Activated B cell treated with CpG ODN at 0.5 μM for 24 hours (primary cell): ENCODE results near the gene MORN1. TPM values are rescaled to one million over a fixed set of nuclear protein-coding genes. Genes with fewer than 3 reads are reported as not detected.

Experiments used
- ATAC-seq: fragments of 200-7000 bp; cut with Tn5 transposase; one replicate; pipeline ENCODE4 v1.10.0; 2021; ENCODE audit warnings: low read depth, mild to moderate bottlenecking, moderate library complexity
- CTCF ChIA-PET: fragments of 350-600 bp; sonication (Branson Sonifier 250); formaldehyde crosslinking; loops from one replicate; lab custom pipeline; 2021; ENCODE audit warnings: antibody characterized with exemption; lab: Charles Lee
- POLR2A ChIA-PET: fragments of 350-600 bp; sonication (Branson Sonifier 250); formaldehyde crosslinking; loops from one replicate; lab custom pipeline; 2021; ENCODE audit warnings: antibody characterized with exemption; lab: Charles Lee
- DNase-seq: peaks from one replicate; pipeline ENCODE4 v3.0.0; 2022
- H3K27ac Mint-ChIP-seq: one replicate; pipeline ENCODE4 v1.8.0; 2020; ENCODE audit warnings: mixed read lengths
- H3K27me3 Mint-ChIP-seq: one replicate; pipeline ENCODE4 v1.8.0; 2021; ENCODE audit warnings: mixed read lengths
- H3K36me3 Mint-ChIP-seq: one replicate; pipeline ENCODE4 v1.8.0; 2021; ENCODE audit warnings: low read depth, mixed read lengths
- H3K4me1 Mint-ChIP-seq: one replicate; pipeline ENCODE4 v1.8.0; 2021; ENCODE audit warnings: mixed read lengths
- H3K4me3 Mint-ChIP-seq: one replicate; pipeline ENCODE4 v1.8.0; 2020; ENCODE audit warnings: mild to moderate bottlenecking, mixed read lengths
- H3K9me3 Mint-ChIP-seq: one replicate; pipeline ENCODE4 v1.8.0; 2020; ENCODE audit warnings: mixed read lengths
- intact Hi-C: fragments of 100-400 bp; cut with micrococcal nuclease; formaldehyde crosslinking; loops from one replicate; pipeline ENCODE4 v1.15.1; 2024
- total RNA-seq: library from RNA; stranded (reverse); gene quantifications from 2 replicates; pipeline ENCODE4 v1.2.3, GENCODE V29; 2022
- TF ChIP-seq, protein P1 (sequence below): fragments of 200-600 bp; IDR thresholded peaks from one replicate; pipeline ENCODE4 v1.8.0; 2022; ENCODE audit warnings: antibody characterized with exemption, mild to moderate bottlenecking

MORN1 gene
- total RNA-seq, 1 donor from 2014 or later, result 17.8 TPM

GRCh38 chr1:2414297-2414958 is 23.1 kb upstream of the MORN1 start:
- DNase-seq (peak; percentile 76), ATAC-seq (peak; percentile 23)
- Mint-ChIP-seq H3K4me1 (peaks cover 45% of the 10 kb centered on the region), H3K27me3 (no peaks in the 10 kb centered on the region), H3K36me3 (peaks cover 4% of the 10 kb centered on the region), H3K27ac (peak overlapping the region; percentile 73), H3K4me3 (peak overlapping the region; percentile 79), H3K9me3 (no peaks in the 10 kb centered on the region)
- CTCF ChIA-PET, result interaction anchor here (0.6 to 2.4 kb wide), 4 partner anchors 10 to 372 kb away, joined by 3 to 21 read pairs (median 13); partner anchors contain the start of gene FAAP20
- TF ChIP-seq, protein P1, sequence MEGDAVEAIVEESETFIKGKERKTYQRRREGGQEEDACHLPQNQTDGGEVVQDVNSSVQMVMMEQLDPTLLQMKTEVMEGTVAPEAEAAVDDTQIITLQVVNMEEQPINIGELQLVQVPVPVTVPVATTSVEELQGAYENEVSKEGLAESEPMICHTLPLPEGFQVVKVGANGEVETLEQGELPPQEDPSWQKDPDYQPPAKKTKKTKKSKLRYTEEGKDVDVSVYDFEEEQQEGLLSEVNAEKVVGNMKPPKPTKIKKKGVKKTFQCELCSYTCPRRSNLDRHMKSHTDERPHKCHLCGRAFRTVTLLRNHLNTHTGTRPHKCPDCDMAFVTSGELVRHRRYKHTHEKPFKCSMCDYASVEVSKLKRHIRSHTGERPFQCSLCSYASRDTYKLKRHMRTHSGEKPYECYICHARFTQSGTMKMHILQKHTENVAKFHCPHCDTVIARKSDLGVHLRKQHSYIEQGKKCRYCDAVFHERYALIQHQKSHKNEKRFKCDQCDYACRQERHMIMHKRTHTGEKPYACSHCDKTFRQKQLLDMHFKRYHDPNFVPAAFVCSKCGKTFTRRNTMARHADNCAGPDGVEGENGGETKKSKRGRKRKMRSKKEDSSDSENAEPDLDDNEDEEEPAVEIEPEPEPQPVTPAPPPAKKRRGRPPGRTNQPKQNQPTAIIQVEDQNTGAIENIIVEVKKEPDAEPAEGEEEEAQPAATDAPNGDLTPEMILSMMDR, result peak; percentile 59
- intact Hi-C loops, result loop anchor here (1.0 to 5.0 kb wide), 4 partner anchors 82 to 1078 kb away; no protein-coding TSS in a partner anchor
- POLR2A ChIA-PET, result interaction anchor here (0.7 to 5.7 kb wide), 5 partner anchors 101 to 230 kb away, joined by 4 to 57 read pairs (median 6); partner anchors contain the start of genes FAAP20 and TNFRSF14

GRCh38 chr1:2413495-2414296 is 22.3 kb upstream of the MORN1 start:
- peak overlapping the region; percentile 73 for H3K27ac Mint-ChIP-seq
- peak; percentile 28 for DNase-seq
- H3K9me3 Mint-ChIP-seq, result no peaks in the 10 kb centered on the region
- peaks cover 11% of the 10 kb centered on the region for H3K36me3 Mint-ChIP-seq
- POLR2A ChIA-PET, result interaction anchor here (1.0 to 5.7 kb wide), 7 partner anchors 26 to 219 kb away, joined by 3 to 57 read pairs (median 4); partner anchors contain the start of genes FAAP20 and TNFRSF14
- no peaks in the 10 kb centered on the region for H3K27me3 Mint-ChIP-seq
- intact Hi-C loops, result loop anchor here (1.0 to 5.0 kb wide), 5 partner anchors 83 to 1079 kb away; no protein-coding TSS in a partner anchor
- H3K4me1 Mint-ChIP-seq, result peaks cover 45% of the 10 kb centered on the region
- CTCF ChIA-PET, result interaction anchor here (0.7 to 2.4 kb wide), 5 partner anchors 134 to 373 kb away, joined by 3 to 21 read pairs (median 4); no protein-coding TSS in a partner anchor
- H3K4me3 Mint-ChIP-seq, result peak overlapping the region; percentile 79
- no peak for ATAC-seq
- TF ChIP-seq, protein P1, result no peak

- ChIA-PET CTCF (interaction anchor here (0.7 to 1.3 kb wide), 3 partner anchors 134 to 374 kb away, joined by 3 to 4 read pairs (median 3); no protein-coding TSS in a partner anchor), POLR2A (interaction anchor here (1.0 to 5.7 kb wide), 7 partner anchors 25 to 218 kb away, joined by 3 to 57 read pairs (median 4); partner anchors contain the start of genes FAAP20 and TNFRSF14)
- TF ChIP-seq, protein P1, result no peak
- peak; percentile 44 for DNase-seq
- H3K27ac Mint-ChIP-seq, result peak overlapping the region; percentile 71
- no peaks in the 10 kb centered on the region for H3K9me3 Mint-ChIP-seq
- intact Hi-C loops, result loop anchor here (1.0 to 5.0 kb wide), 7 partner anchors 22 to 1079 kb away; partner anchors contain the start of genes MORN1, PANK4, PRXL2B and RER1
- H3K27me3 Mint-ChIP-seq, result no peaks in the 10 kb centered on the region
- peaks cover 15% of the 10 kb centered on the region for H3K36me3 Mint-ChIP-seq
- ATAC-seq, result peak; percentile 19
- peaks cover 45% of the 10 kb centered on the region for H3K4me1 Mint-ChIP-seq
- H3K4me3 Mint-ChIP-seq, result peak overlapping the region; percentile 83
Observed at GRCh38 chr1:2412773-2413494, 21.6 kb upstream of the MORN1 start.

DNA sequence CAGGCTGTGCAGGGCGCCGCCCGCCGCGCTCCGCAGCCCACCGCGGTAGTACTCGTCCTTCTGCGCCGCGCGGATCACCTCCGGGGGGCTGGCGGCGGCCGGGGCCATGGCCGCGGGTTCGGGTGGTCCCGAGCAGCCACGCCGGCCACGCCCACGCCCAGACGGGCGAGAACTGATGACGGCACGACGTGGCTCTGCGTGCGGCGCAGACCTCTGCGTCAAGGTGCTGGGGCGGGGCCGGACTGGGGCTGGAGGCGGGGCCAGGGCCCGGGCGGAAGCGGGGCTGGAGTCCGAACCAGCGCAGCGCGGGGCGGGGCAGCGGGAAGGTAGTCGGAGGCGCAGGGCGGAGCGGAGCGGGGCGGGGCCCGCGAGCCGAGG is 21.0 kb upstream of the MORN1 start, which contains the start of gene PEX10:
Gene PEX10 (minus strand): TSS at position 170 of the 378 bp plus-strand sequence. CDS start 62 bp downstream, at position 108.
- DNase-seq (peak; percentile 100), ATAC-seq (peak; percentile 93)
- Mint-ChIP-seq H3K36me3 (peaks cover 19% of the 10 kb centered on the region), H3K9me3 (no peaks in the 10 kb centered on the region), H3K27me3 (no peaks in the 10 kb centered on the region), H3K27ac (peak within 1 kb of the TSS; percentile 71), H3K4me1 (peaks cover 45% of the 10 kb centered on the region), H3K4me3 (peak within 1 kb of the TSS; percentile 83)
- intact Hi-C loops, result loop anchor here (1.0 to 5.0 kb wide), 7 partner anchors 21 to 1080 kb away; partner anchors contain the start of genes MORN1, PANK4, PRXL2B and RER1
- ChIA-PET CTCF (interaction anchor here (1.1 to 1.3 kb wide), 2 partner anchors 135 to 136 kb away, joined by 3 to 4 read pairs; no protein-coding TSS in a partner anchor), POLR2A (interaction anchor here (1.0 to 5.7 kb wide), 6 partner anchors 25 to 217 kb away, joined by 3 to 57 read pairs (median 5); partner anchors contain the start of gene FAAP20)
- TF ChIP-seq, protein P1, result no peak
